Uterus (tissue), 2 donors: Measurements from ENCODE around the gene DAG1.

Experiments
- CTCF ChIP-seq, 4 experiments: fragments of 200-600 bp in 2 of 4; fragments of 450-650 bp in 2 of 4; sonication (generic) in 2 of 4; IDR thresholded peaks; one replicate each; pipeline ENCODE4 v1.5.1; 2016 to 2019; ENCODE audit warnings: antibody characterized with exemption in 4 of 4, mild to moderate bottlenecking in 2 of 4, moderate library complexity in 1 of 4
- POLR2A ChIP-seq, 2 donors: fragments of 450-650 bp; IDR thresholded peaks; one replicate each; pipeline ENCODE4 v1.6.1; 2016; ENCODE audit warnings: antibody characterized with exemption in 2 of 2, mild to moderate bottlenecking in 1 of 2, moderate library complexity in 1 of 2

DNA sequence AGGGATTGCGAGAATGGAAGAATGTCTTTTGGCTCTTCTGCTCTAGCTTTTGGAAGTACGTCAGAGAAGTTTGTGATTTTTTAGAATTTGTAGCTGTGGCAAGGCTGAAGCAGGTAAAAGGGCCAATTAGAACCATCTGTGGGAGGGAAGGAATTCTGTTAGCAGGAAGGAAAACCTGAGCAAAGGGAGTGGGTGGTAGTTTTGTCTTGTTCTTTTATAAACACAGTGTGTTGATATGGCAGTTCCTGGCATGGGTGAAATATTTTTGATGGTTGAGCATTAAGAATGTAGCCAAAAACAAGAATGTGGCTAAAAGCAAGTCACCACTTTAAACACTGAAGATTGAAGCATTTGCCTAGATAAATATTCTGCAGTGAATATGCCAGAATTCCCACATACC, 23.8 kb downstream of the DAG1 start:
- TF ChIP-seq POLR2A (IDR thresholded peaks at IDR 0.05) (no peak), CTCF (IDR thresholded peaks at IDR 0.05) (no peak)
